Measurements from ENCODE around the gene CDH23.

CDH23 gene

GRCh38 chr10:71575934-71576801 lies 179.4 kb downstream of the CDH23 start:
- in situ Hi-C loops (cut with HindIII; ENCODE audit: low pct_unique_long_range_greater_than_20kb, low sequenced_read_pairs) = no loop called here
- TF ChIP-seq JUND (IDR thresholded peaks at IDR 0.05; ENCODE audit: low read depth) = no peak

GRCh38 chr10:71576842-71577241 lies 180.1 kb downstream of the CDH23 start:
- no peak for DNase-seq (ENCODE audit: low read depth in 1 of 2, low spot score in 1 of 2)
- TF ChIP-seq JUND (IDR thresholded peaks at IDR 0.05; ENCODE audit: low read depth) = no peak
- in situ Hi-C loops (cut with HindIII; ENCODE audit: low pct_unique_long_range_greater_than_20kb, low sequenced_read_pairs) = no loop called here

More at GRCh38 chr10:71575934-71576801, 179.4 kb downstream of the CDH23 start:
- no peak for DNase-seq (ENCODE audit: low read depth in 1 of 2, low spot score in 1 of 2)

DNA sequence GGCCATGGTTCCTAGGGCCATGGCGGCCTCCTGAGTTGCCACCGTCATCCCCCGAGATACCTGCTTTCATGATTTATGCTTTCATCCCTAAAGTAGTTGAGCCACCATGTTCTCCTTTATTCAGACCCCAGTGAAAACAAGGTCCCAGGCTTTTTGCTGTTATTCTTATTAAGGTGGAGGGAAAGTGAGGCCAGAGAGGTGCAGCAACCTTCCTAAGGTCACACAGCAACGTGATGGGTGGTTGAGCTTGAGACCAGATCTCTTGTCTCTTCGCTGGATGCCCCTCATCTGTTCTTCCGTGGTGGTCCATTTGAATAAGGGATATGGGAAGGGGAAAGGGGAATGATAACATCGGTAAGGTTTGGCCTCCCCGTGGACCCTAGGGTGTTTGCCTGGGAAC lies 180.6 kb downstream of the CDH23 start:
- in situ Hi-C loops (cut with HindIII; ENCODE audit: low pct_unique_long_range_greater_than_20kb, low sequenced_read_pairs) = no loop called here
- DNase-seq (ENCODE audit: low read depth in 1 of 2, low spot score in 1 of 2) = no peak
- TF ChIP-seq JUND (IDR thresholded peaks at IDR 0.05; ENCODE audit: low read depth) = no peak

GRCh38 chr10:71578069-71578468 lies 181.3 kb downstream of the CDH23 start:
- no peak for TF ChIP-seq JUND (IDR thresholded peaks at IDR 0.05; ENCODE audit: low read depth)
- in situ Hi-C loops (cut with HindIII; ENCODE audit: low pct_unique_long_range_greater_than_20kb, low sequenced_read_pairs) = no loop called here
- DNase-seq (ENCODE audit: low read depth in 1 of 2, low spot score in 1 of 2) = no peak

GRCh38 chr10:71579668-71580067 lies 182.9 kb downstream of the CDH23 start:
- TF ChIP-seq JUND (IDR thresholded peaks at IDR 0.05; ENCODE audit: low read depth) = no peak
- in situ Hi-C loops (cut with HindIII; ENCODE audit: low pct_unique_long_range_greater_than_20kb, low sequenced_read_pairs) = no loop called here
- DNase-seq (ENCODE audit: low read depth in 1 of 2, low spot score in 1 of 2) = no peak

GRCh38 chr10:71580415-71580814 lies 183.7 kb downstream of the CDH23 start:
- no peak for TF ChIP-seq JUND (IDR thresholded peaks at IDR 0.05; ENCODE audit: low read depth)
- in situ Hi-C loops (cut with HindIII; ENCODE audit: low pct_unique_long_range_greater_than_20kb, low sequenced_read_pairs) = no loop called here
- peak in 1 of 2 experiments; percentile 7 for DNase-seq (ENCODE audit: low read depth in 1 of 2, low spot score in 1 of 2)

DNA sequence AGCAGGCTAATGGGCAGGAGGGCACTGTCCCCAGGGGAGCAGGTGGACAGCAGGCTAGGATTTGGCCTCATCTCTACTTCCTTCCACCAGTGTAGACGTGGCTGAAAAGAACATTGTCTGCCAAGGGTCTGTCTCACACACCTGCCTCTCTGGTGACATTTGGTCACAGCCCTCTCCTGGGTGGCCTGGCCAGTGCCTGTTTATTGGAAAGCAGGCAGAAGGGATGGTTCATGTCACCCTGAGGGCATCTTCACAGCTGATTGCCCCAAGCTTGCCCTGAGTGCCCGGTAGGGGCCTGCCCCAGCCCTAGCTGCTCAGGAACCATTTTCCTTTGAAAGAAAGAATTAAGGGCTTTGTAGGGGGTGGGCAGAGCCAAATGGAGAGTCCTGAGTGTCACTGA lies 184.2 kb downstream of the CDH23 start:
- in situ Hi-C loops (cut with HindIII; ENCODE audit: low pct_unique_long_range_greater_than_20kb, low sequenced_read_pairs) = no loop called here

GRCh38 chr10:71581376-71581775 lies 184.7 kb downstream of the CDH23 start:
- no peak for TF ChIP-seq JUND (IDR thresholded peaks at IDR 0.05; ENCODE audit: low read depth)
- no peak for DNase-seq (ENCODE audit: low read depth in 1 of 2, low spot score in 1 of 2)
- in situ Hi-C loops (cut with HindIII; ENCODE audit: low pct_unique_long_range_greater_than_20kb, low sequenced_read_pairs) = no loop called here

More for the DNA sequence above, 184.2 kb downstream of the CDH23 start:
- TF ChIP-seq JUND (IDR thresholded peaks at IDR 0.05; ENCODE audit: low read depth) = no peak
- DNase-seq (ENCODE audit: low read depth in 1 of 2, low spot score in 1 of 2) = no peak

DNA sequence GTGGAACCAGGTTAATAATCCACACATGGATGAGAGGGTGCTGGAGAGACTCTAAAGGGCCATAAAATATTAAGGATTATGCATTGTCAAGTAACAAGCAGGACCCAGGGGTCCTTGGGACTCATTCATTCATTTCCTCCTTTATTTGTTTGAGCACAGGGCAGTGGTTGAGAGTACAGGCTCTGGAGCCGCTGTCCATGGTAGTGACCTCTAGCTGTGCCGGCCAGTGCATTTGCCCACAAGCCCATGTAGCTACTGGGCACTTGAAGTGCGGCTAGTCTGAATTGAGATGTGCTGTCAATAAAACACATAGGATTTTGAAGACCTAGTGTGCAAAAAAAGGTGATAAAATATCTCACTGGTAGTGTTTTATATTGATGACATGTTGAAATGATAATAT lies 185.3 kb downstream of the CDH23 start:
- TF ChIP-seq JUND (IDR thresholded peaks at IDR 0.05; ENCODE audit: low read depth) = no peak
- peak in 1 of 2 experiments; percentile 62 for DNase-seq (ENCODE audit: low read depth in 1 of 2, low spot score in 1 of 2)
- in situ Hi-C loops (cut with HindIII; ENCODE audit: low pct_unique_long_range_greater_than_20kb, low sequenced_read_pairs) = no loop called here

DNA sequence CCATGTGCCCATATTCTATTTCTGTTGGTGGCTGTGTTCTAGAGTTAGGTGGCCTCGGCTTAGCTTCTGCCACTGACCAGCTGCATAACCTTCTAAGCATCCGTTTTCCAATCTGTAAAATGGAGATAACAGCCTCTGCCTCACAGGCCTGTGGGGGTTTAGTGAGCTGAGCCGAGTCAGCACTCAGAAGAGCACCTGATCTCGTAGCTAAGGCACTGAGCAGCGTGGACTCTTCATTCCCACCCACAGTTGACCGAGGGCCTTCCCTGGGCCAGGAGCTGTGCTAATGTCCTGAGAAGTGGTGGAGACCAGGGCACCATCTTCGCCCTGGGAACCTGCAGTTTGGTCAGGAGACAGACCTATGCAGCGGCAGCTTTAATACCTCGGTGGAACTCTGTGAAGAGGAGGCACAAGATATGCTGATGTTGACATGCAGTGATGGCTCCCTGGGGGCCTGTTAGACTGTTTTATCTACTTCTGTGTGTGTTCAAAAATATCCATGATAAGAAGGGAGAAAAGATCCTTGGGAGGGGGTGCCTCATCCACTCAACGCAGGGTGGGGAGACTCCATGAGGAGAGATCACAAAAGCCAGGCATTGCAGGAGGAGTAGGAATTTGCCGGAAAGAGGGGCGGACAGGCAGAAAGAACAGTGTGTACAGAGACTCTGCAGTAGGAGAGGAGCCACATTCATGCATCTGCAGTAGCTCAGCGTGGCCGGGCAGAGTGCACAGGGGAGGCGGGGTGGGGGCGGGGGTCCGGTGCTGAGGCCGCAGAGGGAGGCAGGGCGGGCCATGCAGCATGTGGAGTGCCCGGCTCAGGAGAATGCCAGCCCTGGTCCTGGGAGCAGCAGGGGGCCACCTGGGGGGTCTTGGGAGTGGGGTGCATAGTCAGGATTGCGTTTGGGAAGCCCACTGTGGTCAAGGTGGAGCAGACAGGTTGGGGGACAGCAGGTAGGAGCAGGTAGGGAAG lies 186.1 kb downstream of the CDH23 start:
- TF ChIP-seq JUND (IDR thresholded peaks at IDR 0.05; ENCODE audit: low read depth) = no peak
- in situ Hi-C loops (cut with HindIII; ENCODE audit: low pct_unique_long_range_greater_than_20kb, low sequenced_read_pairs) = no loop called here
- DNase-seq (ENCODE audit: low read depth in 1 of 2, low spot score in 1 of 2) = no peak

DNA sequence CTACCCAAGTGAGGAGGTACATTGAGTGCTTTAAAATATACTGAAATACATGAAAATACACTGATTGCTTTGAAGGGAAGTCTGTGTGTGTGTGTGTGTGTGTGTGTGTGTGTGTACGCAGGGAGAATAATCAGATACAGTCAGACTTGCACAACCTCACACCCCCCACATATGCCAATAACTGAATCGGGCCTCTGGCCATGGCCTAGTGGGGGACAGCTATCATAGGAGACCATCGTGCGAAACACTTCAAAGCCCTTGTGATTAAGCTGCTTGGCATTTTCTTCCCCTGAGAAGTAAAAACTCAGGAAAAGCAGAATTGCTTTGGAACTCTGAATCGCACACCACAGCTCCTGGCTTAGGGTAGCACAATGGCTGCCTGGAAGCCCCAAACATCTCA lies 187.7 kb downstream of the CDH23 start:
- TF ChIP-seq JUND (IDR thresholded peaks at IDR 0.05; ENCODE audit: low read depth) = no peak
- DNase-seq (ENCODE audit: low read depth in 1 of 2, low spot score in 1 of 2) = no peak
- in situ Hi-C loops (cut with HindIII; ENCODE audit: low pct_unique_long_range_greater_than_20kb, low sequenced_read_pairs) = no loop called here

GRCh38 chr10:71584902-71585563 lies 188.3 kb downstream of the CDH23 start:
- in situ Hi-C loops (cut with HindIII; ENCODE audit: low pct_unique_long_range_greater_than_20kb, low sequenced_read_pairs) = no loop called here
- DNase-seq (ENCODE audit: low read depth in 1 of 2, low spot score in 1 of 2) = no peak
- TF ChIP-seq JUND (IDR thresholded peaks at IDR 0.05; ENCODE audit: low read depth) = no peak

Data from T47D (cell line).